Measurements from ENCODE around the gene ZNF595.
"Not testable (repeated sequence)": the region's sequence is repeated elsewhere in the genome, so short reads cannot be mapped to it uniquely, and the experiment has no call there.

ZNF595 gene

DNA sequence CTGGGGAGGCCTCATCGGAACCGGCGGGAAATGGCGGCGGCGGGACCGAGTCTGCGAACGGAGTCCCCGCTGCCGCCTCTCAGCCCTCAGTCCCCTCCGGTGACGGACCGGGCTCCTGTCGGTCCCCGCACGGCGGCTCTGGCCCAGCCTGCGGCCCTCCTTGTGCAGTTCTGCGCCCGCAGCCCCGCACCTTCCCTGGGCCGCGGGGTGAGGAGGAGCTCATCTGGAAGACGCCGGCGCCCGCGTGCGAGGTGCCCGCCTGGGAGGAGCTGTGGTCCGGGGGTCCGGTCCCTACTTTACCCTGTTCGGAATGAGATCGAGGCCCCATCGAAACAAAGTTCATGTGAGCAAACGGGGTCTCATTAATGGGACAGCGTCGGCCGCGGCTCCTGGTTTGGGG, 400 bp downstream of the ZNF595 start:
- intact Hi-C loops (cut with DNase I); DNase-seq: not testable (repeated sequence)

DNA sequence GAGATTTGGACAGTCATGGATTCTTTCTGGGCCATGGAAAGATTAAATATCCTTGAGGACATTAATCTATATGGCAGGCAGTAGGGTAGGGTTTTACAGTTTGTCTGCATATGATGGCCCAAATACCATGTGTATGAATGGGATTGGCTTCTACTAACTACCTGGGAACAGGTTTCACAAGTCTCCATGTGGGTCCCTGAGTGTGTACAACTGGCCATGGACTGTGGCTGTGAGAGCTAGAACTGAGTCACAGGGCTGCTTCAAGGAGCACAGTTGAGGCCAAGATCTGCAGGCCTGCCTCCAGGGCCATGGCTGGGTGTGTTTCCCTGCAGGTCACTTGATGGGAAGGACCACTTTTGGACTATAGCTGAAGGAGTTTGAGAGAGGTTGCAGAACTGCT, 11.6 kb downstream of the ZNF595 start:
- intact Hi-C loops (cut with DNase I); DNase-seq: not testable (repeated sequence)

DNA sequence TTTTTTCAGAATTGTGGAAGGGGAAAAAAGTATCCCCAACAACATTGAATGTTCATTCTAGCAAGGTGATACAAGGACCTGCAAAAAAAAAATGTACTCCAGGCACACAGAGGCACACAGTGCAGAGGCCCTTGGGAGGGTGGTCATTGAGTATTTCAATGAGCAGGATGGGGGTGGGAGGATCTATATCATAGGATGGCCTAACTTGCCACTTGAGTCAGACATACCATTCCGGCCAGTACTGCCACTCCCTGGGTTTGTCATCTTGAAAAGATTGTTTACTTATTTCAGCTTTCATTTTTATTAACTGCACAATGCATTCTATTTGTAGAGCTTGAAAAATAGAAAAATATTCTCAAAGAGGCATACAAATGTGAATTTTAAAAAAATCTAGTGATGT, 18.7 kb downstream of the ZNF595 start:
- no peak for DNase-seq
- intact Hi-C loops (cut with DNase I): no loop called here

DNA sequence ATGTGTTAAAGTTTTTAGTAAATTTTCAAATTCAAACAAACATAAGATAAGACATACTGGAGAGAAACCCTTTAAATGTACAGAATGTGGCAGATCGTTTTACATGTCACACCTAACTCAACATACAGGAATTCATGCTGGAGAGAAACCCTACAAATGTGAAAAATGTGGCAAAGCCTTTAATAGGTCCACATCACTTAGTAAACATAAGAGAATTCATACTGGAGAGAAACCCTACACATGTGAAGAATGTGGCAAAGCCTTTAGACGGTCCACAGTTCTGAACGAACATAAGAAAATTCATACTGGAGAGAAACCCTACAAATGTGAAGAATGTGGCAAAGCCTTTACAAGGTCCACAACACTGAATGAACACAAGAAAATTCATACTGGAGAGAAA, 32.8 kb downstream of the ZNF595 start:
- no peak for DNase-seq
- intact Hi-C loops (cut with DNase I): no loop called here

DNA sequence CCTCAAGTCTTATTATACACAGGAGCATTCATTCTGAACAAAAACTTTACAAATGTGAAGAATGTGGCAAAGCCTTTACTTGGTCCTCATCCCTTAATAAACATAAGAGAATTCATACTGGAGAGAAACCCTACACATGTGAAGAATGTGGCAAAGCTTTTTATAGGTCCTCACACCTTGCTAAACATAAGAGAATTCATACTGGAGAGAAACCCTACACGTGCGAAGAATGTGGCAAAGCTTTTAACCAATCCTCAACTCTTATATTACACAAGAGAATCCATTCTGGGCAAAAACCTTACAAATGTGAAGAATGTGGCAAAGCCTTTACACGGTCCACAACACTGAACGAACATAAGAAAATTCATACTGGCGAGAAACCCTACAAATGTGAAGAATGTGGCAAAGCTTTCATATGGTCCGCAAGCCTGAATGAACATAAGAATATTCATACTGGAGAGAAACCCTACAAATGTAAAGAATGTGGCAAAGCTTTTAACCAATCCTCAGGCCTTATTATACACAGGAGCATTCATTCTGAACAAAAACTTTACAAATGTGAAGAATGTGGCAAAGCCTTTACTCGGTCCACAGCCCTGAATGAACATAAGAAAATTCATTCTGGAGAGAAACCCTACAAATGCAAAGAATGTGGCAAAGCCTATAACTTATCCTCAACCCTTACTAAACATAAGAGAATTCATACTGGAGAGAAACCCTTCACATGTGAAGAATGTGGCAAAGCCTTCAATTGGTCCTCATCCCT, 33.6 kb downstream of the ZNF595 start:
- intact Hi-C loops (cut with DNase I); DNase-seq: not testable (repeated sequence)

DNA sequence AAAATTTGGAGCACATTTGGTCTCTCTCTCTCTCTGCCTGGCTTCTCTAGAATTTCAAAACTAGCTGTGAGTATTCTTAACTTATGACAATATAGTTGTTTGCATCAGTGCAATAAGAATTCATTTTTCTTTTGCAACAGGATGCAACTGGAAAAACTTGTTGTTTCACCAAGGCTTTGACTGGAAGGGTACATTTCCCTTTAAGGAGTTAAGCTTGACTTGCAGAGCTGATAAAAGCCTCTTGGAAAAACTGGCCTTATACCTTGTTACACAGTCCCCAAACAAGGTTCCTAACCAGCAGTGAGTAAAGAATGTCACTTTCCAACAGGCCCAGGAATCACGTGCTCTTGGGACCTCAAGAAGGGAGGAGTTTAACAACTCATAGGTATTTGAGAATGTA, 45.3 kb downstream of the ZNF595 start:
- DNase-seq: no peak
- intact Hi-C loops (cut with DNase I): no loop called here

DNA sequence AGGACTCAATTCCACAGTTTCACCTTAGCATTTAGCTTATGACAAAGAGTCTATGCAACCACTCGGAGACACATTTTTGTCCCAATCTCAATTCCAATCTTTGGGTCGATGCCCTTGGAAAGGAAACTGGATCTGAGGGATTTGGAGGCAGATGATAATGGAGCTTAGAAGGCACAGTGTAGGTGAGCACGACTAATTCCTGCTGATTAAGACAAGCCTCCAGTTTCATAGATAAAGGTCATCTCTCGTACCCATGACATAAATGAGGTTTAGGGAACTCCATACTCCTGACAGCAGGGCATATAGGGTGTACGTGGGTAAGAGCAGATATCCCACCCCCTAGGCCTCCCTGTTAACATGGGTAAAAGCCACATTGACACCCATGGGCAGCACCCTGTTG, 46.7 kb downstream of the ZNF595 start:
- intact Hi-C loops (cut with DNase I): no loop called here
- DNase-seq: no peak

DNA sequence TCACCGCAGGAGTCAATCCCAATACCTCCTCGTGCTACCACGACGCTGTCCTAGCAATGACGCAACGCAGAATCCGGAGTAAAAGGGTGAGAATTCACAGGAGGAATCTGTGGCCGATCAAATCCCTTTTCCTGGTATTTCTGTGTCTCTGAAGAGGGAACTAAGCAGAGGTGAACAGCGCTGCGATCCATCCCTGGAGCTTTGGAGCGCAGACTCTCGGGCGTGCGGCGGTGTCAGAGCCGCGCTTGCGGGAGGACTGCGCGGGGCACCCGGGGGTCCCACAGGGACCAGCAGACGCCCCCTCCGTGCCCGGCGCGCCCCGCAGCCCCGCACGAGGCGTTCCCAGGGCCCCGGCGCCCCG, 53.9 kb downstream of the ZNF595 start:
- peak in 5 of 42 donors; percentile 2 to 23 (median 6) for DNase-seq
- intact Hi-C loops (cut with DNase I): no loop called here

DNA sequence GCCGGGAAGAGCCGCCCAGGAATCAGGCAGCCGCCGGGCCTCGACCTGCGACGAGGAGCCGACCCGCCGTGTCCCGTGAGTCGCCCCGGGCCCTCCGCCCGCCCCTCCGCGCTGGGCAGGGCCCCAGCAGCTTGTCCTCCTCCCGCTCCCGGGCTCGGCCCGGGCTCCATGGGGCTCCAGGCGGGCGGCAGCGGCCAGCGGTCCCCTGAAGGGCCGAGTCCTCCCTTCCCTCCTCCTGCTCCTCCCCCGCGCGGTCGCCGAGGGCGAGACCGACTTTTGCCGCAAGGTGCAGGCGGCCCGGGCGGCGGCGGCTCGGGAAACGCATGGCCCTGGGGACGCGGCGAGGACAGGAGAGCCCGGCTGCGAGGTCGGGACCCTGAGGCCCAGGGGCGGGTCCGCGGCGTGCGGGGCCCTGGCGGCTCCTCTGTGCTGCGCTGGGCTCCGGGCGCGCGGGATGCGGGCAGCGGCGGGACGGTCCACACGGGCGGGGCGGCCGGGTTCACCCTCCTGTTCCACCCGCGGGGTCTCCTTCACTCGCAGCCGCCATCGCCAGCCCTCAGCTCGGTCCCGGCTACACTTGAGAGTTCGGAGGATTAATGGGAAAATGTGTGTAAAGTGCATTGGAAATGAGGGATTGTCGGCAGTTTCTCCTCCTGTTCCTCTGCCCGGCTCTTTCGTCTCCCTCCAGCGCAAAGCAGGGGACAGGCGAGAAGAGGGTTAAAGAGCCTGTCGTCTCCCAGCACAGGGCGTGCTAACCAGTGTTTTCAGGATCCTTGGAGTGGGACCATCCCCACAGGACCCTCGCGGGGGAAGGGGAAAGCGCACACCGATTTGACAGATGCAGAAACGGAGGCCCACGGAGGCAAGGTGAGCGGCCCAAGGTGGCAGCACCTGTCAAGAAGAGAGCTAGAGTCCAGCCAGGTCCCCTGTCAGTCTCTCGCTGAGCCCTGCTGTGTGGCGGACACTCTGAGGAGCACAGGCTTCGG, 54.6 kb downstream of the ZNF595 start:
- DNase-seq: peak in 6 of 42 donors; percentile 3 to 17 (median 8)
- intact Hi-C loops (cut with DNase I): no loop called here

DNA sequence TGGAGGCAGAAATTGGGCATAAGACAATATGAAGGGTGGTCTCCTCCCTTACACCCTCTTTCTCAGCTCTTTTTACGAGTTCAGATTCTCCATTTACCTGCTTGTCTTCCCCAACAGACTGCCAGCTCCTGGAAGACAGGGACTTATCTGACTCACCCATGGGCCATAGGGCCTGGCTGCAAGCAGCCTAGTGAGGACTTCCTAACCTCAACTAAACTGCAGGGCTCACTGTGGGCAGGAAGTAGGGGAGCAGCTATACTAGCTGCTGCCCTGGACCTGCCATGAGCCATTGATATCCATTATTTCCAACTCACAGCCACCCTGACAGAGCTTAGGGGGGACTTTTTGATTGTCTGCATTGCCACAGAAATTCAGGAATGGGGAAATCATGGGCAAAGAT, 59.6 kb downstream of the ZNF595 start:
- intact Hi-C loops (cut with DNase I): no loop called here
- DNase-seq: no peak

DNA sequence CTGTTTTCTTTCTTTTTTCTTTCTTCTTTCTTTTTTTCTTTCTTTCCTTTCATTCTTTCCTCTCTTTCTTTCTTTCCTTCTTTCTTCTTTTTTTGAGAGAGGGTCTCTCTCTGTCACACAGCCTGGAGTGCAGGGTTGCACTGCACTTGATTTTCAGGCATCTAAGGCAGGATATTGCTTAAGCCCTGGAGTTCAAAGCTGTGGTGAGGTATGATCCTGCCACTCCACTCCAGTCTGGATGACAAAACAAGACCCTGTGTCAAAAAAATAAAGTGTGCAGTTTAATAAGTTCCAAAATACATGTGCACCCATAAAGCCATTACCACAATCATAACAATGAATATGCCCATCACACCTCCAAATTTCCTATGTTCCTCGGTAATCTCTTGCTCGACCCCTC, 60.6 kb downstream of the ZNF595 start:
- no peak for DNase-seq
- intact Hi-C loops (cut with DNase I): no loop called here

DNA sequence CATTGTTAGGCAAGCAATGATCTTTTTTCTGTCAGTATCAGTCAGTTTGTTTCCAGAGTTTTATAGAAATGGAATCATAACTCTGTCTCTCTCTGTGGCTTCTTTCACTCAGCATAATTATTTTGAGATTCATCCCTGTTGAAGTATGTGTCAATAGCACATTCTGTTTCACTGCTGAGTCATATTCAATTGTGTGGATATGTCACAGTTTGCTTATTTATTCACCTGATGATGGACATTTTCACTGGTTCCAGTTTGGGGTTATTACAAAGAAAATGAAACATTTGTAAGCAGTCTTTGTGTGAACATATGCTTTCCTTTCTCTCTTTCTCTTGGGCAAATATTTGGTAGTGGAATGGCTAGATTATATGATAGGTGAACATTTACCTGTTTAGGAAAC, 61.0 kb downstream of the ZNF595 start:
- intact Hi-C loops (cut with DNase I): no loop called here
- DNase-seq: no peak

DNA sequence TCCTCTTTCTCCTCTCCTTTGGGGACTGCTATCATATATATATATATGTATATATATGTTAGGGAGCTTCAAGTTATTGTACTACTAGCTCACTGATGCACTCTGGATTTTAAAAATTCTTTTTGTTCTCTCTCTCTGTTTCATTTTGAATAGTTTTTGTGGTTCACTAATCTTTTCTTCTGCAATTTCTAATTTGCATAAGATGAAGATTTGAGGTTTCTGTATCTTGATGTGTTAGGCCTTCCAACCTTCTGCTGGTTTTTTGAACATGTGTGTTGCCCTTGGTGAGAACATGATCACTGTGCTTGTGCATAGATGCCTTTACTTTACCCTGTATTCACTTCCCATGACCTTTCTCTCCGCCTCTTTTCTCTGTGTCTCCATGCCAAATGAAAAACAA, 63.4 kb downstream of the ZNF595 start:
- intact Hi-C loops (cut with DNase I): no loop called here
- no peak for DNase-seq

DNA sequence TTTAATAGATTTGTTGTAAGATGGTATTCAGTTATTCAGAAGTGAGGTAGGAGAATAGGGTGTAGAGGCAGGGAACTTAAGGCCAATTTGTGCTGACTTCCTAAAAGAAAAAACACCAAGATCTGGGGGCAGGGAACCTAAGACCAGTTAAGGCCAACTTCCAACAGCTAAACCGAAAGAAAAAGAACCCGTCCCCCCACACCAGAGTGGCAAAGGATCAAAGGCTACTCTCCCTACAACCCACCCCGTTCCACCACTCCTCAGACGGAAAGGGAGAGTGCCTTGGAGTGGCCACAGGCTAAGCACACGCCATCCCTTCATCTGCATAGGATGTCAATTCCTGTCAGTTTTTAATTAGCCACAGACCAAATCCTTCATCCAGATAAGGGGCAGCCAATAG, 67.5 kb downstream of the ZNF595 start:
- intact Hi-C loops (cut with DNase I): no loop called here
- DNase-seq: no peak

DNA sequence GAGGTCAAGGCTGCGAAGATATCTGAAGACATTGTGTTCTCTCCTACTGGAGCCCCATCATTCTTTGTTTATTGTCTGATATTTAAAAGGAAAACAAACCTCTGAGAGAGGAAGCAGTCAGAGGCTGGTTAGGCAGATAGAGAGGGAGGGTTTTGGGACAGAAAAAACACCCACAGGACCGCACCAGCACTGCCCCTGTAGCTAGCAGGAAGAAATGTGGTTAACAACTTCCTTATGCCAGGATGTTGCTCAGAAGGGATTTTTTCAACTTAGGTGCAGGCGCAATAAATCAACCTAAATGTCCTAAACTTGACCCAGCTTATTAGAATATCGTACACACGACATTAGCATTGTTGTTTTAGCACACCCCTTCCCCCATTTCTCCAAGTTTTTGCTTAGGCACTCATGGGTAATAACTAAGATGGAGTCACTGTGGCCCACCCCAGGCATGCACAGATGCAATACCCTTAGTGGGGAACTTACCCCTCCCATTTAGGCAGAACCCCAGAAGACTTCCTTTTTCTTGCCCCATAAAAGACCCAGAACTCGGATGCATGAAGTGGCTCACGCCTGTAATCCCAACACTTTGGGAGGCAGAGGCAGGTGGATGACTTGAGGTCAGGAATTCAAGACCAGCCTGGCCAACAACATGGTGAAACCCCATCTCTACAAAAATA, 68.4 kb downstream of the ZNF595 start:
- DNase-seq: no peak
- intact Hi-C loops (cut with DNase I): no loop called here

DNA sequence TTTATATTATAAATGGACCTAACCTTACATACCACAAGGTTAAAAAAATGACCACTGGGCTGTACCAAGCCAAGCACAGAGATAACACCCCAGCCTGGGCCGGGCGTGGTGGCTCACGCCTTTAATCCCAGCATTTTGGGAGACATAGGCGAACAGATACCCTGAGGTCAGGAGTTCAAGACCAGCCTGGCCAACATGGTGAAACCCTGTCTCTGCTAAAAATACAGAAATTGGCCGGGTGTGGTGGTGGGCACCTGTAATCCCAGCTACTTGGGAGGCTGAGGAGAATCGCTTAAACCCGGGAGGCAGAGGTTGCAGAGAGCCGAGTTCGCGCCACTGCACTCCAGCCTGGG, 70.8 kb downstream of the ZNF595 start:
- DNase-seq; intact Hi-C loops (cut with DNase I): not testable (repeated sequence)

DNA sequence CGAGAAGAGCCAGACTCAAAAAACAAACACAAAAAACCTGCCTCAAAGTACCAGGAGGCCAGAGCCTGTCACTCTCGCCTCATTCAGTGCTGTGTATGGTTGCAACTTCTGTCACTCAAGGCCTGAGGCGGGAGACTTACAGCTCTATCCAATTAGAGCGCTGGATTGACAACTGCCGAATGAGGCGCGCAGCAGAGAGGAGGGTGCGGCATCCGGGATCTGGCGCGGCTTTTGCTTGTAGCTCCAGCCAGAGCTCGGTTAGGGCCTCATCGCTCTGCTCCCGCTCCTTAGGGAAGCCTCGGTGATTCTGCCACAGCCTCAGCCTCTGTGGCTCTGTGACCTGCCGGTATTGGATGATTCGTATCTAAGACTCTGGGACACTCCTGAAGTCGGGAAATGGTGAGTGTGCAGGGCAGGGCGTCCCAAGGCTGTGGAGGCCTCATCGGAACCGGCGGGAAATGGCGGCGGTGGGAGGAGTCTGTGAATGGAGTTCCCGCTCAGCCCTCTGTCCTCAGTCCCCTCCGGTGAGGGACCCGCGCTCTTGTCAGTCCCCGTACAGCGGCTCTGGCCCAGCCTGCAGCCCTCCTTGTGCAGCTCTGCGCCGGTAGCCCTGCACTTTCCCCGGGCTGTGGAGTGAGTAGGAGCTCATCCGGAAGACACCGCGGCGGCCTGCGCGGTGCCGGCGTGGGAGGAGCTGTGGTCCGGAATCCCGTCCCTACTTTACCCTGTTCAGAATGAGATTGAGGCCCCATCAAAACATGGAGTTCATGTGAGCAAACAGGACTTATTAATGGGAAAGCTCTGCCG, 71.4 kb downstream of the ZNF595 start, which contains the start of gene ZNF718:
Gene ZNF718 (plus strand): TSS at position 227 of the 807 bp plus-strand sequence. CDS start 170 bp downstream, at position 397.
- intact Hi-C loops (cut with DNase I): no loop called here
- peak; percentile 88 to 99 (median 96) for DNase-seq

DNA sequence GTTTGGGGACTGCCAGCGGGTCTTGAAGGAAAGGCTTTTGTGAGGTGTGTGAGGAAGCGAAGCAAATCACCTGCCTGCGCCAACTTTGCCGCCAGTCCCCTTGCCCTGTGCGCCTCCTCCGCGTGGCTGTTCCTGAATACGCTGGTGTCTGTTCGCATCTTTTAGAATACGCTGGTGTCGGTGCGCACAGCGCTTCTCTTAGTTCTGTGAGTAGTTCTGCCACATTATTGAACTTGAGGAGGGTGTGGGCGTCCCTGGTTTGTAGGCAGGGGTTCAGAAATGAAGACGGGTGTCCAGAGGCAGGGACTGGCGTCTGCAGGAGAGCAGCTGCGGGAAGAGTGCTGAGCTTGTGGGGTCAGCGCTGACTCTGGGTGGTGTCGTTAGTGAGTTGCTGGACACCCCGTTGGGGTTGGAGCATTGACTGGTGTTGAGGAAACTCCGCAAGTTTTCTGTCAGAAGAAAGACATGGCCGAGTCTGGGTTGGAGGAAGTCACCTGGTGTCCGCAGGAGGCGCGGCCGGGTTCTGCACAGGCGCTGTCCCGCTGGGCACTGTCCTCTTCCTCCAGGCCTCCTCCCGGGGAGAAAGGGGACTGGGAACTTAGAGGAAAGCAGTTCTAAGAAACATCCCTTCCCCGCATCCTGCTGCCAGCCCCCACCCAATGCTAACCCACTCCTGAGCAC, 72.1 kb downstream of the ZNF595 start:
- DNase-seq: peak in 41 of 42 donors; percentile 18 to 71 (median 46)
- intact Hi-C loops (cut with DNase I): no loop called here

All from head of caudate nucleus (tissue), 42 donors.